VCaP (cell line): Measurements from ENCODE around the gene PRODH2.
A peak's percentile ranks its signal among the peaks of the same experiment; 100 is the strongest.
"Not testable (repeated sequence)": the region's sequence is repeated elsewhere in the genome, so short reads cannot be mapped to it uniquely, and the experiment has no call there.

ENCODE experiments used
- H3K27ac ChIP-seq: fragments of 450-650 bp; 2 replicates; pipeline ENCODE4 v1.5.1; 2017
- TF ChIP-seq, protein P1 (sequence below): fragments of 450-650 bp; conservative IDR thresholded peaks from 2 replicates; pipeline ENCODE4 v1.5.1; 2017; ENCODE audit warnings: mild to moderate bottlenecking, moderate library complexity

PRODH2 gene

DNA sequence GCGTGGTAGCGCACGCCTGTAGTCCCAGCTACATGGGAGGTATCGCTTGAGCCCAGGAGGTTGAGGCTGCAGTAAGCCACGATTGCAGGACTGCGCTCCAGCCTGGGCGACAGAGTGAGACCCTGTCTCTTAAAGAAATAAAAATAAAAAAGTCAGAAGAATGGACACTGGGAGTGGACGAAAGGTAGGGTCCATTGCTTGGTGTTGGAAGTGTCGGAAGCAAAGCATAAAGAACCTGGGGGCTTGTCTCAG, 37.7 kb downstream of the PRODH2 start:
- H3K27ac ChIP-seq = peak overlapping the region; percentile 66; the same call in 1 of the 2 replicates
- TF ChIP-seq, protein P1, sequence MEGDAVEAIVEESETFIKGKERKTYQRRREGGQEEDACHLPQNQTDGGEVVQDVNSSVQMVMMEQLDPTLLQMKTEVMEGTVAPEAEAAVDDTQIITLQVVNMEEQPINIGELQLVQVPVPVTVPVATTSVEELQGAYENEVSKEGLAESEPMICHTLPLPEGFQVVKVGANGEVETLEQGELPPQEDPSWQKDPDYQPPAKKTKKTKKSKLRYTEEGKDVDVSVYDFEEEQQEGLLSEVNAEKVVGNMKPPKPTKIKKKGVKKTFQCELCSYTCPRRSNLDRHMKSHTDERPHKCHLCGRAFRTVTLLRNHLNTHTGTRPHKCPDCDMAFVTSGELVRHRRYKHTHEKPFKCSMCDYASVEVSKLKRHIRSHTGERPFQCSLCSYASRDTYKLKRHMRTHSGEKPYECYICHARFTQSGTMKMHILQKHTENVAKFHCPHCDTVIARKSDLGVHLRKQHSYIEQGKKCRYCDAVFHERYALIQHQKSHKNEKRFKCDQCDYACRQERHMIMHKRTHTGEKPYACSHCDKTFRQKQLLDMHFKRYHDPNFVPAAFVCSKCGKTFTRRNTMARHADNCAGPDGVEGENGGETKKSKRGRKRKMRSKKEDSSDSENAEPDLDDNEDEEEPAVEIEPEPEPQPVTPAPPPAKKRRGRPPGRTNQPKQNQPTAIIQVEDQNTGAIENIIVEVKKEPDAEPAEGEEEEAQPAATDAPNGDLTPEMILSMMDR = no peak

DNA sequence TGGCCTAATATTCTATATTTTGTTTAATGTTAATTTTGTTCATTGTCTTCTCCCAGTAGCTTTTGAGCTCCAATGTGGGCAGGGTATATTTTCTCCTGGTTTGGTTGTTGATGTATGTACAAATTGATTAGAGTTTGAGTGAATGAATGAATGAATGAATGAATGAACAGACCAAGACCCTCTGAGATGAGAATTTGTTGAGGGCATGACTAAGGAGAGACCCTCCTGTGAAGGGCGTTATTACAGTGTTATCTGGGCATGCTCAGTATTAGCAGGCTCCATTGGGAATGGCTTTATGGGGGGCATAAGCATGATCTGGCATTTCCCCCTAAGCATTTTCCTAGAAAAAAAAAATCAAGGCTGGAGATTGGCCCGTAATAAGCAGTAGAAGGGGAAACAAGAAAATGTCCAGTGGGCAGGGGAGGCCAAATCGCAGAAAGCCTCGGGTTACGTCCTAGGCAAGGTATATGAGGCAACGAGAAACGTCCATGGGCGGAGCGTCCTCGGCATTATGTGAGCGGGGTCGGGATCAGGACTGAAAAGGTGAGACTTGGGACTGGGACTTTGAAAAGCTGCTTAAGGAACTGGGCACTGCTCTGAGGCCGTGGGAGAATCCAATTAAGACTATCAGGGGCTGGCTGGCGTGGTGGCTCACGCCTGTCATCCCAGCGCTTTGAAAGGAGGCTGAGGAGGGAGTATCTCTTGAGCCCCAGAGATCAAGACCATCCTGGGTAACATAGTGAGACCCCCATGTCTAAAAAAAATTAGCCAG, 38.2 kb downstream of the PRODH2 start:
- no peak overlapping the region; the same call in 1 of the 2 replicates for H3K27ac ChIP-seq
- TF ChIP-seq, protein P1 = no peak

DNA sequence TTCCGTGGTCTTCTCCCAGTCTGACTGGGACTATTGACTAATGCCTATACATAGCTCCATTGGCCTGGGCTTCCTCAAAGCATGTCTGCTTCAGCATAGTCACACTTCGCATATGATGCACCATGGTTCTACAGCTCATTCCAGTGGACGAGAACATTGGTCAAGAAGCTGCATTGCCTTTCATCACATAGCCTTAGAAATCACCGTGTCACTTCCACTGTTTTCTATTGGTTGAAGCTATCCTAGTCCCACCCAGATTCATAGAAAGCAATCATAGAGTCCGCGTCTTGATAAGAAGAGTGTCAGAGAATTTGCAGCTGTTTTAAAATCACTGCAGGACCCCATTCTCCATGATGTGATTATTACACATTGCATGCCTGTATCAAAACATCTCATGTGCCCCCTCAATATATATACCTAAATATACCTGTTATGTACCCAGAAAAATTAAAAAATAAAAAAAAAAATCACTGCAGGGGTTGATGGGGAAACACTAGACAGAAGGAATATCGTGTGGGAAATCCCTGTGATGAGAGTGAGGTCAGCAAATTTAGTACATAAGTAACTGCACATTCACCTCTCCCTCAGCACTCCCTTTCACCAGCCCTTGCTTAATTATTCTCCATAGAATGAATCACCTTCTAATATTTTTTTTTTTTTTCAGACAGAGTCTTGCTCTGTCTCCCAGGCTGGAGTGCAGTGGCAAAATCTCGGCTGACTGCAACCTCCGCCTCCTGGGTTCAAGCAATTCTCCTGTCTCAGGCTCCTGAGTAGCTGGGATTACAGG, 39.4 kb downstream of the PRODH2 start:
- TF ChIP-seq, protein P1 = no peak
- H3K27ac ChIP-seq = no peak overlapping the region

DNA sequence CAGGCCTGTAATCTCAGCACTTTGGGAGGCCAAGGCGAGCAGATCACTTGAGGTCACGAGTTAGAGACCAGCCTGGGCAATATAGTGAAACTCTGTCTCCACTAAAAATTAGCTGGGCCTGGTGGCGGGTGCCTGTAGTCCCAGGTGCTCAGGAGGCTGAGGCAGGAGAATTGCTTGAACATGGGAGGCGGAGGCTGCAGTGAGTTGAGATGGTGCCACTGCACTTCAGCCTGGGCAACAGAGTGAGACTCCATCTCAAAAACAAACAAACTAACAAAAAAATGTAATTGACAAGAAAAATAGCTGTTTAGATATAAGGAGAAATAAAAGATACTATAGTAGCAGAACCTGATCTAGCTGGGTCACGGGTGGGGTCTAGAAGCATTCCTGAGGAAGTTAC, 40.3 kb downstream of the PRODH2 start:
- H3K27ac ChIP-seq = not testable (repeated sequence)

DNA sequence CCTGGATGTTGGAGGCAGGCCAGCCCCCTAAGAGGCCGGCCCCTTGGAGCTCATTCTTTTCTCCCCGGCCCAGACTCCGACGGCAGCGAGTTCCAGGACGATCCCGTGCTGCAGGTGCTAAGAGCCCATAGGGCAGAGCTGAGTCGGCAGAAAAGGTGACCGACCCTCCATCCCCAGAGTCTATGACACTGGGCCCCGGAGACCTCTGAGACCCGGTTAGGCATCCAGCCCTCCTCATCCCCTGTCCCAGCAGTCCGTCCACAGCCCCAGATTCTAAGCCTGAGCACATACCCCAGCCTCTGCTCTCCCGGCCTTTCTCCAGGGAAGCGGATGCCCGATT, 44.6 kb downstream of the PRODH2 start:
- no peak overlapping the region for H3K27ac ChIP-seq
- TF ChIP-seq, protein P1 = no peak

DNA sequence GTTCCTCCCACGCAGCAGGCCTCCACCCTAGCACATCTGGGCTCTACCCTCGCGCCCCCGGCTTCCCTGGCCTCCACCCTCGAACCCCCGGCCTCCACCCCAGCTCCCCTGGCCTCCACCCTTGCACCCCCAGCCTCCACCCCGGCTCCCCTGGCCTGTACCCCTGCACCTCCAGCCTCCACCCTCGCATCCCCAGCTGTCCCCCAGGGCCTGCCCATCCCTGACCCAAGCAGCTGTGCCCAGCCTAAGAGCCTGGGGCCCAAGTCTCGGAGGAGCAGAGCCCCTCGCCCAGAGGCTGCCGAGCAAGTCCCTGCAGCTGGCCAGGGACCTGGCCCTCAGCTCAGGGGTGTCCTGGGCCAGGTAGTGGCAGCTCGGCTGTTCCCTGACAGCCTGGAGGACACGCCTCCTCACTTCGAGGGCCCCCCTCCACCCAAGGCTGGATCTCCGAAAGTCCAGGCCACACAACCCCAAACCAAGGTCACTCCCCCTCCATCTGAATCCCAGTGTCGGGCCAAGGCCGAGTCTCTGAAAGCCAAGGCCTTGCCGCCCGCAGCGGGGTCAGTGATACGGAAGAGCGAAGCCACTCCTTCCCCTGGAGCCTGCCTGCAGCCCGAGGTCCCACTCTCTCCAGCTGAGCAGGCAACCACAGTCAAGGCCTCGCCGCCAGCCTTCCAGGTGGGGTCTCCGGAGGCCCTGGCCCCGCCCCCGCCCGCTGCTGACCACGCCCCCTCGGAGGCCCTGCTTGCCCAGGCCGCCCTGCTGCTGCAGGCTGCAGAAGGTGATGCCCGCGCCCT, 45.2 kb downstream of the PRODH2 start:
- TF ChIP-seq, protein P1 = no peak
- H3K27ac ChIP-seq = no peak overlapping the region

DNA sequence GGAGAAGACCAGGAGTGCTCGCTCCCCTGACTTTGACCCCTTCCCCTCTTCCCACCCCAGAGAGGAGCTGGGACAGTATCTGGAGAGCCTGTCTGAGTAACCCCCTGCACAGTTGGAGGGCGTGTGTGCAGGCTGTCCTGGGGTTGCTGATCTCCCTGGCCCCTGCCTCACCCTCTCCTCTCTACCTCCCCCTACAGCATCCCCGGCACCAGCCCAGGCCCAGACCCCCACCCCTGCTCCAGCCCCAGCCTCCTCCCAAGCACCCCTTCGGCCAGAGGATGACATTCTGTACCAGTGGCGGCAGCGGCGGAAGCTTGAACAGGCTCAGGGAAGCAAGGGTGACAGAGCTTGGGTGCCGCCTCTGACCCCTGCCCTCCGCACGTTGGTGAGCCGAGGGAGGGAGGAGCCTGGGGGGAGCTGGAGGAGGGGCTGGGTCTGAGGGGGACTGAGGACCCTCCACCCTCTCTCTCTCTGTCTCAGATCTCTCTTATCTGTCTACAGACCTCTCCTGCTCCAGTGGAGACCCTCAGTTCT, 46.0 kb downstream of the PRODH2 start:
- TF ChIP-seq, protein P1 = no peak
- H3K27ac ChIP-seq = no peak overlapping the region
